ENCODE results near the gene RITA1. TPM values are rescaled to one million over a fixed set of nuclear protein-coding genes. Genes with fewer than 3 reads are reported as not detected.

RITA1 gene
- total and polyA plus RNA-seq, 10 of the 15 experiments (the other 5 are each of a cell fraction or from before 2014, with no cell fraction given), result 2.3 to 39.9 (median 24.8) TPM

DNA sequence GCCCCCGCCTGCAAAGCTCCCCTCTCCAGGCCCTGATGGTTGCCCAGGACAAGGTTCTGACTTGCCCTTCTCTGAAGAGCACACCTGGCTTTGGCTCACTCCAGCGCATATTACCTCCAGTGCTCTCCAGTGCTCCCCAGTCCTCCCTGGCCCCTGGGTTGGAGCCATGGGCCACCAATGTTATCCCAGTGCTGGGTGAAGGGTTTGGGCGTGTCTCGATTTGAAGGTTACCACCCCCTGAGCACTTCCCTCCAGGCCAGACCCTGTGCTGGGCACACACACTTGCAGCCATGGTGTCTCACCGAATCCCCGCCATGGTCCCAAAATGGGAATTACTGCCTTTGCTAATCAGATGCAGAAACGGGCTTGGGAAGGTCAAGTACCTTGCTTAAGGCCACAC, 11.1 kb downstream of the RITA1 start (continued):
- TF ChIP-seq EED (IDR thresholded peaks at IDR 0.05; ENCODE audit: low read depth), result no peak
- TF ChIP-seq RB1 (IDR thresholded peaks at IDR 0.05; ENCODE audit: borderline replicate concordance), result no peak
- TF ChIP-seq, protein P1, sequence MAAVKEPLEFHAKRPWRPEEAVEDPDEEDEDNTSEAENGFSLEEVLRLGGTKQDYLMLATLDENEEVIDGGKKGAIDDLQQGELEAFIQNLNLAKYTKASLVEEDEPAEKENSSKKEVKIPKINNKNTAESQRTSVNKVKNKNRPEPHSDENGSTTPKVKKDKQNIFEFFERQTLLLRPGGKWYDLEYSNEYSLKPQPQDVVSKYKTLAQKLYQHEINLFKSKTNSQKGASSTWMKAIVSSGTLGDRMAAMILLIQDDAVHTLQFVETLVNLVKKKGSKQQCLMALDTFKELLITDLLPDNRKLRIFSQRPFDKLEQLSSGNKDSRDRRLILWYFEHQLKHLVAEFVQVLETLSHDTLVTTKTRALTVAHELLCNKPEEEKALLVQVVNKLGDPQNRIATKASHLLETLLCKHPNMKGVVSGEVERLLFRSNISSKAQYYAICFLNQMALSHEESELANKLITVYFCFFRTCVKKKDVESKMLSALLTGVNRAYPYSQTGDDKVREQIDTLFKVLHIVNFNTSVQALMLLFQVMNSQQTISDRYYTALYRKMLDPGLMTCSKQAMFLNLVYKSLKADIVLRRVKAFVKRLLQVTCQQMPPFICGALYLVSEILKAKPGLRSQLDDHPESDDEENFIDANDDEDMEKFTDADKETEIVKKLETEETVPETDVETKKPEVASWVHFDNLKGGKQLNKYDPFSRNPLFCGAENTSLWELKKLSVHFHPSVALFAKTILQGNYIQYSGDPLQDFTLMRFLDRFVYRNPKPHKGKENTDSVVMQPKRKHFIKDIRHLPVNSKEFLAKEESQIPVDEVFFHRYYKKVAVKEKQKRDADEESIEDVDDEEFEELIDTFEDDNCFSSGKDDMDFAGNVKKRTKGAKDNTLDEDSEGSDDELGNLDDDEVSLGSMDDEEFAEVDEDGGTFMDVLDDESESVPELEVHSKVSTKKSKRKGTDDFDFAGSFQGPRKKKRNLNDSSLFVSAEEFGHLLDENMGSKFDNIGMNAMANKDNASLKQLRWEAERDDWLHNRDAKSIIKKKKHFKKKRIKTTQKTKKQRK (IDR thresholded peaks at IDR 0.05; ENCODE audit: low read depth, low read length), result no peak
- TF ChIP-seq PAX5 (IDR thresholded peaks at IDR 0.05; ENCODE audit: borderline replicate concordance, low read depth, low read length), result no peak
- TF ChIP-seq MTA3 (IDR thresholded peaks at IDR 0.05; ENCODE audit: borderline replicate concordance, low read length), result no peak
- TF ChIP-seq, protein P2, sequence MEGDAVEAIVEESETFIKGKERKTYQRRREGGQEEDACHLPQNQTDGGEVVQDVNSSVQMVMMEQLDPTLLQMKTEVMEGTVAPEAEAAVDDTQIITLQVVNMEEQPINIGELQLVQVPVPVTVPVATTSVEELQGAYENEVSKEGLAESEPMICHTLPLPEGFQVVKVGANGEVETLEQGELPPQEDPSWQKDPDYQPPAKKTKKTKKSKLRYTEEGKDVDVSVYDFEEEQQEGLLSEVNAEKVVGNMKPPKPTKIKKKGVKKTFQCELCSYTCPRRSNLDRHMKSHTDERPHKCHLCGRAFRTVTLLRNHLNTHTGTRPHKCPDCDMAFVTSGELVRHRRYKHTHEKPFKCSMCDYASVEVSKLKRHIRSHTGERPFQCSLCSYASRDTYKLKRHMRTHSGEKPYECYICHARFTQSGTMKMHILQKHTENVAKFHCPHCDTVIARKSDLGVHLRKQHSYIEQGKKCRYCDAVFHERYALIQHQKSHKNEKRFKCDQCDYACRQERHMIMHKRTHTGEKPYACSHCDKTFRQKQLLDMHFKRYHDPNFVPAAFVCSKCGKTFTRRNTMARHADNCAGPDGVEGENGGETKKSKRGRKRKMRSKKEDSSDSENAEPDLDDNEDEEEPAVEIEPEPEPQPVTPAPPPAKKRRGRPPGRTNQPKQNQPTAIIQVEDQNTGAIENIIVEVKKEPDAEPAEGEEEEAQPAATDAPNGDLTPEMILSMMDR (IDR thresholded peaks at IDR 0.05 in 2 of 3, conservative IDR thresholded peaks at IDR 0.05 in 1 of 3; ENCODE audit: control insufficient read depth in 2 of 3, extremely low read depth in 1 of 3, insufficient read depth in 1 of 3, low read depth in 3 of 3, low read length in 3 of 3), result no peak
- TF ChIP-seq, protein P3, sequence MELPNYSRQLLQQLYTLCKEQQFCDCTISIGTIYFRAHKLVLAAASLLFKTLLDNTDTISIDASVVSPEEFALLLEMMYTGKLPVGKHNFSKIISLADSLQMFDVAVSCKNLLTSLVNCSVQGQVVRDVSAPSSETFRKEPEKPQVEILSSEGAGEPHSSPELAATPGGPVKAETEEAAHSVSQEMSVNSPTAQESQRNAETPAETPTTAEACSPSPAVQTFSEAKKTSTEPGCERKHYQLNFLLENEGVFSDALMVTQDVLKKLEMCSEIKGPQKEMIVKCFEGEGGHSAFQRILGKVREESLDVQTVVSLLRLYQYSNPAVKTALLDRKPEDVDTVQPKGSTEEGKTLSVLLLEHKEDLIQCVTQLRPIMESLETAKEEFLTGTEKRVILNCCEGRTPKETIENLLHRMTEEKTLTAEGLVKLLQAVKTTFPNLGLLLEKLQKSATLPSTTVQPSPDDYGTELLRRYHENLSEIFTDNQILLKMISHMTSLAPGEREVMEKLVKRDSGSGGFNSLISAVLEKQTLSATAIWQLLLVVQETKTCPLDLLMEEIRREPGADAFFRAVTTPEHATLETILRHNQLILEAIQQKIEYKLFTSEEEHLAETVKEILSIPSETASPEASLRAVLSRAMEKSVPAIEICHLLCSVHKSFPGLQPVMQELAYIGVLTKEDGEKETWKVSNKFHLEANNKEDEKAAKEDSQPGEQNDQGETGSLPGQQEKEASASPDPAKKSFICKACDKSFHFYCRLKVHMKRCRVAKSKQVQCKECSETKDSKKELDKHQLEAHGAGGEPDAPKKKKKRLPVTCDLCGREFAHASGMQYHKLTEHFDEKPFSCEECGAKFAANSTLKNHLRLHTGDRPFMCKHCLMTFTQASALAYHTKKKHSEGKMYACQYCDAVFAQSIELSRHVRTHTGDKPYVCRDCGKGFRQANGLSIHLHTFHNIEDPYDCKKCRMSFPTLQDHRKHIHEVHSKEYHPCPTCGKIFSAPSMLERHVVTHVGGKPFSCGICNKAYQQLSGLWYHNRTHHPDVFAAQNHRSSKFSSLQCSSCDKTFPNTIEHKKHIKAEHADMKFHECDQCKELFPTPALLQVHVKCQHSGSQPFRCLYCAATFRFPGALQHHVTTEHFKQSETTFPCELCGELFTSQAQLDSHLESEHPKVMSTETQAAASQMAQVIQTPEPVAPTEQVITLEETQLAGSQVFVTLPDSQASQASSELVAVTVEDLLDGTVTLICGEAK (IDR thresholded peaks at IDR 0.05; ENCODE audit: borderline replicate concordance), result no peak
- TF ChIP-seq NR2F1 (conservative IDR thresholded peaks at IDR 0.05), result no peak
